Measurements from ENCODE around the gene TEX55.
"Not testable (repeated sequence)": the region's sequence is repeated elsewhere in the genome, so short reads cannot be mapped to it uniquely, and the experiment has no call there.

Gene TEX55

GRCh38 chr3:119146578-119147375 is 812 bp downstream of the TEX55 start:
- H3K27ac Mint-ChIP-seq, result no peak overlapping the region
- H3K9me3 Mint-ChIP-seq, result no peaks in the 10 kb centered on the region
- no peaks in the 10 kb centered on the region for H3K27me3 Mint-ChIP-seq
- H3K4me3 Mint-ChIP-seq, result no peak overlapping the region
- peaks cover 7% of the 10 kb centered on the region for H3K4me1 Mint-ChIP-seq (ENCODE audit: low read depth)
- H3K36me3 Mint-ChIP-seq (ENCODE audit: low read depth), result no peaks in the 10 kb centered on the region
- DNase-seq, result no peak

- H3K36me3 Mint-ChIP-seq (ENCODE audit: low read depth), result no peaks in the 10 kb centered on the region
- no peak overlapping the region for H3K27ac Mint-ChIP-seq
- no peak for DNase-seq
- peaks cover 7% of the 10 kb centered on the region for H3K4me1 Mint-ChIP-seq (ENCODE audit: low read depth)
- no peaks in the 10 kb centered on the region for H3K27me3 Mint-ChIP-seq
- no peaks in the 10 kb centered on the region for H3K9me3 Mint-ChIP-seq
- H3K4me3 Mint-ChIP-seq, result no peak overlapping the region
Observed at GRCh38 chr3:119147494-119147893, 1.5 kb downstream of the TEX55 start.

DNA sequence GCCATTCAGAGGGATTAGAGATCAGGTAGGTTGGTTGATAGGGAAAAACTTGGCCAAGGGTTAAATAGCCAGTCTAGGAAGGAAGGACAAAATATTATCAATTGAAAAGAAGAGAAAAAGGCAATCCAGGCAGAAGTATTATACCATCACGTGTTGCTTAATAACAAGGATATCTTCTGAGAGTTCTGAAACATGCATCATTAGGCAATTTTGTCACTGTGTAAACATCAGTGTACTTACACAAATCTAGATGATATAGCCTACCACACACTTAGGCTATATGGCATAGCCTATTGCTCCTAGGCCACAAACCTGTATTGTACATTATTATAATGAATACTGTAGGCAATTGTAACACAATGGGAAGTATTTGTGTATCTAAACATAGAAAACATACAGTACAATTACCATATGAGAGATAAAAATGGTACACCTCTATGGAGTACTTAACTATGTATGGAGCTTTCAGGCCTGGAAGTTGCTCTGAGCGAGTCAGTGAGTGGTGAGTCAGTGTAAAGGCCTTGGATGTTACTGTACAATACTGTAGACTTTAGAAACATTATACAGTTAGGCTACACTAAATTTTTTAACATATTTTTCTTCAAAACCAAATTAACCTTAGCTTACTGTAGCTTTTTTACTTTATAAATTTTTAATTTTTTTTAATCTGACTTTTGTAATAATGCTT is 2.7 kb downstream of the TEX55 start:
- H3K36me3 Mint-ChIP-seq (ENCODE audit: low read depth), result no peaks in the 10 kb centered on the region
- peaks cover 3% of the 10 kb centered on the region for H3K9me3 Mint-ChIP-seq
- H3K4me3 Mint-ChIP-seq, result no peak overlapping the region
- no peak for DNase-seq
- H3K27me3 Mint-ChIP-seq, result no peaks in the 10 kb centered on the region
- H3K27ac Mint-ChIP-seq, result no peak overlapping the region
- peaks cover 7% of the 10 kb centered on the region for H3K4me1 Mint-ChIP-seq (ENCODE audit: low read depth)

- Mint-ChIP-seq H3K27me3 (no peaks in the 10 kb centered on the region), H3K4me1 (ENCODE audit: low read depth) (peaks cover 7% of the 10 kb centered on the region), H3K36me3 (ENCODE audit: low read depth) (no peaks in the 10 kb centered on the region), H3K27ac (no peak overlapping the region), H3K4me3 (no peak overlapping the region), H3K9me3 (peaks cover 11% of the 10 kb centered on the region)
- no peak for DNase-seq
Observed at GRCh38 chr3:119149484-119149883, 3.5 kb downstream of the TEX55 start.

DNA sequence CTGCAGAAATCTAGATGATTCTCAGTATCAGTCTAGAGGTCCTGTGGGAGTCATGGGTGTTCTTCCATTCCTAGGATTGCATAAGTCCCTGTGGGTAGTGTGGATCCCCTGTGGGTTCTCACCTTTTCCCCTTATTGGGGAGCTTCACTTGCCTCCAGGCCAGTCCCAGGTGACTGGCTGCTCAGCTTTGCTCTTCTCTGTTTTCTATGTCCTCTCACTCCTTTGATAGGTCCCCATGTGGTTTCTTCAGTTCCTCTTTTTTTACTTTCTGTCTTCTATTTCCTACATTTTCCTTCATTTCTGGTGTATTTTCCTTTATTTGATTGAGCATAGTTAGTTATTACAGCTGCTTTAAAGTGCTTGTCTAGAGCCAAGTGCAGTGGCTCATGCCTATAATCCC is 10.9 kb downstream of the TEX55 start:
- H3K9me3 Mint-ChIP-seq, result peaks cover 21% of the 10 kb centered on the region
- no peaks in the 10 kb centered on the region for H3K4me1 Mint-ChIP-seq (ENCODE audit: low read depth)
- H3K4me3 Mint-ChIP-seq, result no peak overlapping the region
- H3K27ac Mint-ChIP-seq, result no peak overlapping the region
- no peaks in the 10 kb centered on the region for H3K36me3 Mint-ChIP-seq (ENCODE audit: low read depth)
- DNase-seq, result no peak
- H3K27me3 Mint-ChIP-seq, result peaks cover 13% of the 10 kb centered on the region

DNA sequence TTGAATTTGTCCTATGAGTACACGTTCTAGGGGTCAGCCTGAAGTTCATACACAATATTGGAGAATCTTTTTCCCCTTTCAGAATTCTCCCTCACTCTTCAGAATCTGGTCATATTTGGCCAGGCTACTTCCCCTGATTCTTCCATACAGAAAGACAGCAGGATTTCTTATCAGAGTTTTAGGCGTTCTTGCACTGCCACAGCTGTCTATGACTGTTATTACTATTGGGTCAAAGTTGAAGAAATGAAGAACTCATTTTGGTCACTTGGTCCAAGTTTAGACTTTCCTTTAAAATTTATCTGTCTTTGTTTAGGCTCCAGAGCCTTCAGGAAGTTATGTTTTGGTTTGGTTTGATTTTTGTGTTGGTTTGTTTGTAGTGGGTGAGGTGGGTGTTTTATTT is 12.0 kb downstream of the TEX55 start:
- H3K4me3 Mint-ChIP-seq, result no peak overlapping the region
- peaks cover 21% of the 10 kb centered on the region for H3K9me3 Mint-ChIP-seq
- no peak for DNase-seq
- H3K27me3 Mint-ChIP-seq, result peaks cover 16% of the 10 kb centered on the region
- H3K4me1 Mint-ChIP-seq (ENCODE audit: low read depth), result no peaks in the 10 kb centered on the region
- H3K27ac Mint-ChIP-seq, result no peak overlapping the region
- H3K36me3 Mint-ChIP-seq (ENCODE audit: low read depth), result no peaks in the 10 kb centered on the region

DNA sequence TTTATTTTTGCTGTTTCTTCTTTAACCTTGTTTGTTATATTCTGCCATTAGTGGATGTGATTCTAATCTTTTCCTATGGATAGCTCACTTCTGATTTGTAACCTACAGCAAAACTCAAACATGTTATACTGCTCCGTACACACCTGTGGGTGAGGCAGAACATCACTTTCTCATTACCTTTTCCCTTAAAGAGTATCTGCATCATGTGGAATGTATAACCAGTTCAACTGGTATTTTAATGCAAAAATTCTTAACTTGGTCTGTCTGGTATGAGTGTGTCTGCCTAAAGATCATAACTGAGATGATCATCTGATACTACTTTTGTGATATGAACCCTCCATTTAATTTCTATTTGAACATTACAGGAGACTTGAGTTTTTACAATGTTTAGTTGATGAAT is 14.4 kb downstream of the TEX55 start:
- Mint-ChIP-seq H3K9me3 (peaks cover 8% of the 10 kb centered on the region), H3K36me3 (ENCODE audit: low read depth) (no peaks in the 10 kb centered on the region), H3K27me3 (peaks cover 20% of the 10 kb centered on the region), H3K4me1 (ENCODE audit: low read depth) (no peaks in the 10 kb centered on the region), H3K27ac (no peak overlapping the region), H3K4me3 (no peak overlapping the region)
- no peak for DNase-seq

- H3K27me3 Mint-ChIP-seq, result peaks cover 17% of the 10 kb centered on the region
- H3K36me3 Mint-ChIP-seq (ENCODE audit: low read depth), result no peaks in the 10 kb centered on the region
- H3K9me3 Mint-ChIP-seq, result peaks cover 5% of the 10 kb centered on the region
- H3K4me3 Mint-ChIP-seq, result no peak overlapping the region
- no peak for DNase-seq
- H3K27ac Mint-ChIP-seq, result no peak overlapping the region
- no peaks in the 10 kb centered on the region for H3K4me1 Mint-ChIP-seq (ENCODE audit: low read depth)
Observed at GRCh38 chr3:119160815-119161214, 14.8 kb downstream of the TEX55 start.

DNA sequence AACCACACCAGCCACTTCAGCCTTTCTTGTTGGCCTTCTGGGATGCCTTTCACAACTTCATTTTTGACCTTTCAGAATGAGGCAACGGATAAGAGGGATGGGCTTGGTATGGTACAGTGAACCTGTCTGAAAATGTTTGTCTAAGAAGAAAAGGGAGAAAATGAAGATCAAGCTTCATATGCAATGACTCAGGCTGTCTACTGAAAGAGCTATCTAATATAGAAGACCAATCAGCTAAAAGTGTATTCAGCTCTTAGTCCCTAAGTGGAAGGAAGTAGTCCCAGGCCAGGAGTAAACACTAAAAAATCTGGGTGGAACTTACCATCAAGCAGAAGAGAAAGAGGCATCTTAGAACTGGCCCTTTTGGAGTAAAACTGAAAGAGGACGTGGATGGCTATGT is 15.3 kb downstream of the TEX55 start:
- no peak overlapping the region for H3K4me3 Mint-ChIP-seq
- no peak overlapping the region for H3K27ac Mint-ChIP-seq
- H3K36me3 Mint-ChIP-seq (ENCODE audit: low read depth), result no peaks in the 10 kb centered on the region
- peaks cover 17% of the 10 kb centered on the region for H3K27me3 Mint-ChIP-seq
- DNase-seq, result no peak
- peaks cover 5% of the 10 kb centered on the region for H3K9me3 Mint-ChIP-seq
- H3K4me1 Mint-ChIP-seq (ENCODE audit: low read depth), result no peaks in the 10 kb centered on the region

DNA sequence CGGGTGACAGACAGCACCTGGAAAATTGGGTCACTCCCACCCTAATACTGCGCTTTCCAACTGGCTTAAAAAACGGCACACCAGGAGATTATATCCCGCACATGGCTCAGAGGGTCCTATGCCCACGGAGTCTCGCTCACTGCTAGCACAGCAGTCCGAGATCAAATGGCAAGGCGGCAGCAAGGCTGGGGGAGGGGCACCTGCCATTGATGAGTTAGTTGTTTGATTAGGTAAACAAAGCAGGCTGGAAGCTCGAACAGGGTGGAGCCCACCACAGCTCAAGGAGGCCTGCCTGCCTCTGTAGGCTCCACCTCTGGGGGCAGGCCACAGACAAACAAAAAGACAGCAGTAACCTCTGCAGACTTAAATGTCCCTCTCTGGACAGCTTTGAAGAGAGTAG is 18.8 kb downstream of the TEX55 start:
- not testable (repeated sequence) for H3K9me3 Mint-ChIP-seq; H3K4me3 Mint-ChIP-seq; H3K36me3 Mint-ChIP-seq (ENCODE audit: low read depth); H3K27ac Mint-ChIP-seq; DNase-seq; H3K4me1 Mint-ChIP-seq (ENCODE audit: low read depth)
- peaks cover 11% of the 10 kb centered on the region for H3K27me3 Mint-ChIP-seq

DNA sequence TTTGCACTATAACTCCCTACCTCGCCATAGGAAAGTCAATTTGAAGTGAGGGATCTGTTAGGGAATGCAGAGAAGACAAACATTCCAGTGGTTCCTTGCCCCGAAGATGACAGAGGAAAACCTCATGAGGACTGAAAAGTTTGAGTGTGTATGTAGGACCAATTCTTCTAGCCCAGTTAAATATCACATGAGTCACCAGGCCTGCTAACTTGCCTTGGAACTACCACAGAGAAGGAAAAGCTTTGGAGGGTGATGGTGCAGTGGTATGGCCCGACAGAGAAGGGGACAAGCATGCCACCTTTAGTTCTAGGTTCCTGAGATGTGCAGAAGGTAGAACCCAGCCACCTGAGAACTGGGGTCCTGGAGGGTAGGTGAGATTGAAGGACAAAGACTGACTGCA is 24.9 kb downstream of the TEX55 start:
- Mint-ChIP-seq H3K27me3 (no peaks in the 10 kb centered on the region), H3K36me3 (ENCODE audit: low read depth) (no peaks in the 10 kb centered on the region), H3K27ac (no peak overlapping the region), H3K9me3 (no peaks in the 10 kb centered on the region), H3K4me1 (ENCODE audit: low read depth) (no peaks in the 10 kb centered on the region), H3K4me3 (no peak overlapping the region)
- DNase-seq, result no peak

- DNase-seq, result no peak
- Mint-ChIP-seq H3K4me3 (no peak within 1 kb of the TSS), H3K9me3 (no peaks in the 10 kb centered on the region), H3K27ac (no peak within 1 kb of the TSS), H3K4me1 (ENCODE audit: low read depth) (no peaks in the 10 kb centered on the region), H3K27me3 (peaks cover 6% of the 10 kb centered on the region), H3K36me3 (ENCODE audit: low read depth) (no peaks in the 10 kb centered on the region)
Observed at GRCh38 chr3:119173325-119173724, 27.4 kb downstream of the TEX55 start, which contains the start of gene UPK1B. UPK1B (plus strand) TSS chr3:119173598; CDS start chr3:119186742, 13,144 bp downstream.

DNA sequence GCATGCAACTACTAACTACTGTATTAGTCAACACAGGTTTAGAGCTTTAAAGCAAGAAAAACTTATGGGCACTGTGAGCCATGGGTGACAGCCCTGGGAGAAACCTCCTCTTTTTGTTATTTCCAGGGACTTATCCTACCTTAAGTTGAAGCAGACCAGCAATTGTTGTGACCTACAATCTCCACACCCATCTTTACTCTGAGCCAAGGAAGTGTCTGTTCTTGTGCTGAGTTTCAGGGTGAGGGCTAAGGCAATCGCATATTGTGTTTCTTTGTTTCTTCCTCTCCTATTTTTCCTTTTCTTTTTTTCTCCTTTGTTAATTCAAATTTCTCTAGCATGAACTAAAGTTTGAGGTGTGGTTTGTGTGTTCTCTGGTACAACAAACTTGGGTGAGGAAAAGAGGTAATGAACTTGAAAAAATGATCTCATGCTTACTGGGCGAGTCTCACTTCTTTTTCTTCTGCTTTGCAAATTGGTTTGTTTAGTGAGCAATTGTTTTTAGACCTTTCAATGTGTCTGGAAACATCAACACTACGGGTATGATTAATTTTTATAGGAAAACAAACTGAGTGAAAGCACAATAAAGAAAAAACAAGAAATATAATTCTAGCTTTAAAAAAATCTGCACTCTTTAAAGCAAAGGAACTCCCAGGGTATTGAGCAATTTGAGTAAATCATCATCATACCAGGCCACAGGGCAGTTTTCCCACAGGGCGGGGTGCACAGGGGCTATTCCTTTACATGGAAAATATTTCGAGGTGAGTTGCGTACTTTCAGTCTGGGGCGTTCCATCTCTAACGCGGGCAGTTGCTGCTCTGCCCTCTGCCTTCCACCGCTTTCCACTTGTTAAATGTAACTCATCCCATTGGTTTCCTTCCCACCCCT is 30.1 kb downstream of the TEX55 start:
- no peak overlapping the region for H3K27ac Mint-ChIP-seq
- H3K4me3 Mint-ChIP-seq, result no peak overlapping the region
- H3K36me3 Mint-ChIP-seq (ENCODE audit: low read depth), result no peaks in the 10 kb centered on the region
- no peaks in the 10 kb centered on the region for H3K4me1 Mint-ChIP-seq (ENCODE audit: low read depth)
- H3K27me3 Mint-ChIP-seq, result peaks cover 9% of the 10 kb centered on the region
- H3K9me3 Mint-ChIP-seq, result no peaks in the 10 kb centered on the region
- DNase-seq, result no peak

DNA sequence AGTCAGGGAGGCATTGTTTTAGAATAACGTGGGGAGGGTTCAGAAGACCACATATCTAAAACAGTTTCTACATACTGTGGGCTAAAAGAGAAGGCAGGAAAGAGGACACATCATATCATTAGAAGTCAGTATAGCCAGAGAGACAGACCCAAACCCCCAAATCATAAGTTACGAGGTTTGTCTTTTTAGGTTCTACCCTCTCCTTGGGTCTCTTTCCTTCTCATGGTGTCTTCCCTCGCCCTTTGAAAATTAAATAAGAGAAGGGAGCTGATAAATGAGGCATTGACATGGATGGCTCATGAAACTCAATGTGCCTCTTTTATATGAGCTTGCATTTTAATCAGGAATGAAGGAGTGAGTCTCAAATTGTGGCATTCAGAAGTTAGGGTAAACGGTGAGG is 30.8 kb downstream of the TEX55 start:
- no peak for DNase-seq
- Mint-ChIP-seq H3K36me3 (ENCODE audit: low read depth) (no peaks in the 10 kb centered on the region), H3K9me3 (no peaks in the 10 kb centered on the region), H3K27ac (no peak overlapping the region), H3K27me3 (peaks cover 9% of the 10 kb centered on the region), H3K4me1 (ENCODE audit: low read depth) (no peaks in the 10 kb centered on the region), H3K4me3 (no peak overlapping the region)

All from activated T-cell treated with anti-CD3 and anti-CD28 coated beads, Interleukin-2, amount 50 U/mL, for 24 hours (primary cell).